ENCODE data around the gene NR6A1.

The NR6A1 gene

GRCh38 chr9:124503713-124504529, 267.2 kb downstream of the NR6A1 start:
- DNase-seq (ENCODE audit: low spot score): peak; percentile 55

DNA sequence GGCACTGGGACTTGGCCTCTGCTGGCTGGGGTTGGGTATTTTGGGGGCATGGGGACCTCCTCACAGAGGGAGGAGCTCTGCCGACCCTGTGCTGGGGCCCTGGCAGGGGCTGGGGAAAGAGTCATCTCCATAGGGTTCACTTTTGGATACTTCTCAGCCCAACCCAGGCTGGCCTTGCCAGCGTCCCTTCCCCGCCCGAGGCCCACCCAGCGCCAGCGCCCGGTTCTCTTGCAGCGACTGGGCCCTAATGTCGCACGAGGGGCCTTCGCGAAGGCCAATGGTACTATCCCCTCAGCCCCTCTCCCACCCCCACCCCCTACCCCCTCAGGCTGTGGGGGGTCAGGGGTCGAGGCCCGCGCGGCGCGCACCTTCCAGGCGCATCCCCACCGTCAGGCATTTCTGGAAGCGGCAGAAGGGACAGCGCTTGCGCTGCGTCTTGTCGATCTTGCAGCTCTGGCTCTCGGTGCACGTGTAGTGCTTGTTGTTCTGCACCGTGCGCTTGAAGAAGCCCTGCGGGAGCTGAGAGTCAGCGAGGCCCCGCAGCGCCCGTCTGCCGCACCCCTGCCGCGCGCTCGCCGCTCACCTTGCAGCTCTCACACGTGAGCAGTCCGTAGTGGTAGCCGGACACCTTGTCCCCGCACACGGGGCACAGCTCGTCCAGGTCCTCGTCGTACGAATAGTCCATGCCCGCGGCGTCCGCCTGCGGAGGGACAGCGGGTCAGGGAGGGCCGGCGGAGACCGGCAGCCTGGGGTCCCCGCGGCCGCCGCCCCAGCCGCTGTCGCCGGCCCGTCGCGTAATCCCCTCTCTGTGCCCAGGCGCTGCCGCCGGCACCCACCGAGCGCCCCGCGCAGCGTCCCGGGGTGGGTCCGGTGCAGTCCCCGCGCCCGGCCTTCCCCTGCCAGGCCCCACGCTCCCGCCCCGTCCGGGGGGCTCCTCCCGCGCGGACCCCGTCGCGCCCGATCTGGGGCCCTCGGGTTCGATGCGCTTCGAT, 268.1 kb downstream of the NR6A1 start:
- DNase-seq (ENCODE audit: low spot score): peak; percentile 67

- DNase-seq (ENCODE audit: low spot score): no peak
These were observed 269.3 kb downstream of the NR6A1 start for GRCh38 chr9:124501771-124502320.

- no peak for DNase-seq (ENCODE audit: low spot score)
These were observed 270.1 kb downstream of the NR6A1 start for GRCh38 chr9:124500796-124501611.

- no peak for DNase-seq (ENCODE audit: low spot score)
These were observed 270.9 kb downstream of the NR6A1 start for GRCh38 chr9:124500028-124500795.

- no peak for DNase-seq (ENCODE audit: low spot score)
These were observed 271.9 kb downstream of the NR6A1 start for GRCh38 chr9:124499216-124499615.

GRCh38 chr9:124498499-124499146, 272.5 kb downstream of the NR6A1 start:
- no peak for DNase-seq (ENCODE audit: low spot score)

- no peak for DNase-seq (ENCODE audit: low spot score)
These were observed 273.1 kb downstream of the NR6A1 start for GRCh38 chr9:124498040-124498439.

- no peak for DNase-seq (ENCODE audit: low spot score)
These were observed 273.7 kb downstream of the NR6A1 start for GRCh38 chr9:124497441-124497840.

DNA sequence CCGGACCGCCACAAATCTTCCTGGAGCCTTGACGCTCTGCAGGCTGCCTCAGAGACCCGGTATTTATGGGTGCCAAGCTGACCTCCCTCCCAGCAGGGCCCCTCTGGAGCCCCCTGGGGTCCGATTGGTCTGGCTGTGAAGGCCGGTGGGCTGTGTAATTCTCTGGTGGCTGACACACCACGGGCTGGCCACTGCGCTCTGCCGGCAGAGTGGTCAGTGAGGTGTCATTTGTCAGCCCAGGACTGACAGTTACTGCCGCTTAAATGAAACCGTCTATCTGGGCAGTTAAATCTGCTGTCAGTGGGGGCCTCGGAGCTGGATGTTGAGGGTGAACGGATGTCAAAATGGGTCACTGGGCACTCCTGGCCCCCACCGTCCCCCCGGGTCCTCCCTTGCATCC, 274.6 kb downstream of the NR6A1 start:
- DNase-seq (ENCODE audit: low spot score): no peak

DNA sequence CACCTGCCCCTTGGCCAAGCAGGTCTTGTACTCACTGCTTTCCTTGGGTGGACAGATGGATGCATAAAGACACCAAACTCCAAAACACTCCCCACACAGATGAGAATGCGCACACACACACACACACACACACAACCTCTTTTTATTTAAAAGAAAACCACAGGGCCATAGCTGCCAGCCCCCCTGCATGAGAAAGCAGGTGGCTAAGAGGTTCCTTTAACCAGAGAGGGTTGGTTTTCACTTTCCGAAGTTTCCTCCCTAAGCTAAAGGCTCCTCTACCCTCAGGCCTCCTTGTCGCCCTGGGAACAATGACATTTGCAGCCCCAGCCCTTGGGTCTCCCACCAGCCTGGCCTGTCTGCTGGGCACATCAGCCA, 275.0 kb downstream of the NR6A1 start:
- DNase-seq (ENCODE audit: low spot score): no peak

DNA sequence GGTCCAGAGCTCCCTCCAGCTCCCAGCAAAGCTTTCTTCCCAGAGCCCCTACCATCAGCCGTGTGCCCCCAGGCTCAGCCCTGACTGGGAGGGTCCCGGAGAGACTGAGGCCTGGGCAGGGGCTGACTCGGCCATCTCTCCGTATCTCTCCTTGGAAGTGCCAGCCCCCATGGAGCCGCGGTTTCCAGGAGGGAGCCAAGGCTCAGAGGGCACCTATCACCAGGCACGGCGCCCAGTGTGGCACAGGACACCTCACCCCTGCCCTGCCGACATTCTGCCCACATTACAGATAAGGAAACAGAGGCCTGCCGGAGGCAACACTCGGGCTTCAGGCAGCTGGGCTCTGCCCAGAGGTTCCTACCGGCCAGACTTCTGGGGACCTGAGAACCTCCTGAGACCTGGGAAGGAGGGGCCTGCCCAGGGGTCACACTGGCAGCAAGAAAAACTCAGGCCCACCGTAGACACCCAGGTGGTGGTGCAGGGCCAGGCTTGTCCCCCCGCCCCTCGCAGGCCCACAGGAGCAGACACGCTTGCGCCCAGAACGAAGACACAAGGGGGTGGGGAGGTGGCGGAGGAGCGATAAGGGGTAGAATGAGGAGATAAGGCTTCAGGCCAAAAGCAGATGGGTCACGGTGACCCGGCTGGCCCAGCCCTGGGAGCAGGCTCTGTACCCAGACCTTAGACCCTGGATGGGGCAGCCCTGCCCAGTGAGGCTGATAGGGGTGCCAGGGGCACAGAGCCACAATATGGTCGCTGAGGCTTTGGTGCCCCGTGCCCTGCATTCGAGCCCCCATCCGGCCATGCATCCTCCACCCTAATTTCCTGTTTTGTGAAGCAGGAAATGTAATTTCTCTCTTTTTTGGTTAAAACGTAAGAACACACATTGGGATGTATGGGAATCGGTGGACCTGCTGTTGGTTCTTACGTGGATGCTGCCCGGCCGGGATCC, 275.7 kb downstream of the NR6A1 start:
- DNase-seq (ENCODE audit: low spot score): no peak

DNA sequence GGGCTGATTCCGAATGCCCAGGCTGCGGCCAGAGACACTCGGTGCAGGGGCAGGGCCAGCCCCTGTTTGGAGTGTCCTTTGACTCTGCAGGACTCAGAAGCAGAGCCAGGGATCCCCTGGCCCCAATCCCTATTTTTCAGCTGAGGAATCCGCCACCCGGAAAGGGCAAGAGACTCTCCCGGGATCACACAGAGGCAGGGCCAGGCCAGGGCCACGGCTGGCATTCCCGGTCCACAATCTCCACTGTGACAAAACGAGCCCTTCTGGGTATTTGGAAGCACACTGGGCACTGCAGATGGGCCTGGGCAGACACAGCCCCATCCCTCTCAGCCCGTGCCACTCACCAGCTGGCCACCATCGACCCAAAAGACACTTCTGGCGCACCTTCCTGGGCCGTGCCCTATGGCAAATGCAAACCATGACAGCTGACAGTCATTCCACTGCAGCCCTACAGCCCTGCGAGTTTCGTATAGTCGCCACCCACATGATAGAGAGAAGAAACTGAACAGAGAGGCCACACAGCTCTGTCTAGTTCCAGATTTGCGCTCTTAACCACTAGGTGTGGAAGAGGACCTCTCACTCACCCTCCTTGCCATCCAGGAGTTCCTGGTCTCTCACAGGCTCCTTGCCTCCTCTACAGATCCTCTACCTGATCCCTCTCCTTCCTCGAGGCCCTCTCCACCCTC, 277.2 kb downstream of the NR6A1 start:
- DNase-seq (ENCODE audit: low spot score): no peak

DNA sequence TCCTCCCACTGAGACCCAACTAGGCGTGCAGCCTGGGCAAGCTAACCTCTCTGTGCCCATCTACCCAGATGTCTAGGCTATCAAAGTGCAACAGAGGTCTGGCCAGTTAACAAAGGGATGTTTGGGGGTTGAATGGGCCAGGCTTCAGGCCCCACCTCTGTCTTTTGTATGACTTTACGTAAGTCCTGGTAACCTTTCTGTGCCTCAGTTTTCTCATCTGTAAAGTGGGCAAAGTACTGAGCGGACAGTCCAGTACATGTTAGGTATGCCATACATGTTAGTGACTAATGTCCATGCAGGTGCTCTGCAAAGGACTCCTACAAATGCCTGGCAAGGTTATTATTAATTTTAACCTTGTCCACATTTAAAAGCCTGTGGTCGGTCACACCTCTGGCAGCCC, 277.9 kb downstream of the NR6A1 start:
- DNase-seq (ENCODE audit: low spot score): no peak

- no peak for DNase-seq (ENCODE audit: low spot score)
These were observed 278.3 kb downstream of the NR6A1 start for GRCh38 chr9:124492818-124493217.

DNA sequence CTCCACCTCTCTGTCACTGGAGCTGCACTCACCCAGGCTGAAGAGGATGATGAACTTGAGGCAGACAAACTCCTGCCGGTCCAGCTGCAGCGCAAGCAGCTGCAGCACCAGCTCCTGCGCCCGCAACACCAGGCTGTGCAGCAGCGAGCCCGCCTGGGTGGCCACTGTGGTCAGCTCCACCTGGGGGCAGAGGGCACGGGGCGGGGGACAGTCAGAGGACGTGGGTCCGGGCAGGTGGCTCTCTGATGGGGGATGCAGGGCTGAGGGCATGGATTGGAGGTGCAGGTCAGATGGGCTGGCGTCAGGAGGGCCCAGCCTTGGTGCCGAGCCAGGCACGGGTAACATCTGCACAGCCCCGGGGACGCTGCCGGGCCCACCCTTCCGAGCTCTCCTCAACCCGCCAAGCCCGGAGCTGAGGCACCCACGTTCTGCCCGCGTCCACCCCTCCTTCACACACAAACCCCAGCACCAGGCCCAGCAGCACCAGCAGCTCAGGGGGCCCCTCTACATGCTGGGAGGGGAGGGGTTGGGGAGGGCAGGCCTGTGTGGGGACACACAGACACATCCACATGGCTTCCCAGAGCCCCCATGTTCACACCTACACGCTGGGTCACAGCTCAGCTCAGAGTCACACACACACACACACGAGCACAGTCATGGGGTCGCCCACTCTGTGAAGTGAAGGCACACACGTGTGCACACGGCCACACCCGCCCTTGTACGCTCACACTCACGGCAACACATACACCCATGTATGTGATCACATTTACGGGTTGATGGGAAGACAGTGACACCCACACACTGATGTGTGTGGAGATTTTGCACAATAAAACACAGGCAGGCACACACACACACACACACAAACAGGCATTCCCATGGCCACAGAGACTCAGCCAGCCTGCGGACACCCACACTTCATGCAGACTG, 279.8 kb downstream of the NR6A1 start:
- DNase-seq (ENCODE audit: low spot score): no peak

DNA sequence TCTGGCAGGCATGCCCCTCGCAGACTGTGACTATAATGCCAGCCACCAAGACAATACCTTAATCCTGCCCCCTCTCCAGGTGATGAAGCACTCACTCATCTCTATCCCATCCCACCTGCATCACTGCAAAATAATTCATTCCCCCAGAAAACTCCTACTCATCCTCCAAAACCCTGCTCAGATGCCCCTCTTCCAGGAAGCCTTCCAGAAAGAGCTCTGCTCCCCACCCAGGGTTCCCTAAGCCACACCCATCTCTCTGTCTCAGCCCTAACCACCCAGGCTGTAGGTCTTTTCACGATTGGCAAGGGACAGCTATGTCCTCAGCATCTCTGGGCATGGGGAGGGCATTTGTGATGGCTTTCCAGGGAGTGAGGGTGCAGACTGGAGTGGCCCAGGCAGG, 281.1 kb downstream of the NR6A1 start:
- no peak for DNase-seq (ENCODE audit: low spot score)

- DNase-seq (ENCODE audit: low spot score): no peak
These were observed 281.9 kb downstream of the NR6A1 start for GRCh38 chr9:124489222-124489621.
